Sigmoid colon (tissue), 4 donors: ENCODE data around the gene CDC42BPG.

Experiments used
- CTCF ChIP-seq, 4 experiments: fragments of 450-650 bp in 3 of 4; fragments of 200-600 bp in 1 of 4; IDR thresholded peaks; one replicate each; pipeline ENCODE4 v1.5.1; 2016 to 2019; ENCODE audit warnings: antibody characterized with exemption in 4 of 4, mild to moderate bottlenecking in 3 of 4, moderate library complexity in 2 of 4
- EP300 ChIP-seq, 4 donors: sonication (generic); formaldehyde crosslinking; IDR thresholded peaks; one replicate each; pipeline ENCODE4 v1.6.1; 2017; ENCODE audit warnings: antibody characterized with exemption in 4 of 4

GRCh38 chr11:64846998-64847666 lies 2.7 kb upstream of the CDC42BPG start:
- peak; percentile 92 to 97 (median 96) for TF ChIP-seq CTCF (IDR thresholded peaks at IDR 0.05)
- TF ChIP-seq EP300 (IDR thresholded peaks at IDR 0.05): no peak
